Measurements from ENCODE around the gene ZSCAN22. TPM values are rescaled to one million over a fixed set of nuclear protein-coding genes. Genes with fewer than 3 reads are reported as not detected.
"Not testable (repeated sequence)": the region's sequence is repeated elsewhere in the genome, so short reads cannot be mapped to it uniquely, and the experiment has no call there.

ZSCAN22 gene
- total and polyA plus RNA-seq, 4 donors, result 2.3 to 3.4 (median 3.2) TPM

- peaks cover 41% of the 10 kb centered on the region for H3K36me3 ChIP-seq (ENCODE audit: control insufficient read depth, insufficient read depth, low read length)
- WGBS (ENCODE audit: insufficient coverage), result 42% methylated on average over 106 of the region's 106 CpGs
- H3K4me3 ChIP-seq (ENCODE audit: low read depth, low read length), result no peak overlapping the region
- H3K27ac ChIP-seq (ENCODE audit: low read depth, low read length), result no peak overlapping the region
- H3K9me3 ChIP-seq (ENCODE audit: control insufficient read depth, insufficient read depth, low read length), result no peaks in the 10 kb centered on the region
- peak in 1 of 6 donors; percentile 61 for DNase-seq (ENCODE audit: low read depth in 4 of 6, low spot score in 6 of 6)
- no peaks in the 10 kb centered on the region for H3K27me3 ChIP-seq (ENCODE audit: control insufficient read depth, insufficient read depth, low read length)
- peaks cover 5% of the 10 kb centered on the region for H3K4me1 ChIP-seq (ENCODE audit: control insufficient read depth, insufficient read depth, low read length)
Observed at GRCh38 chr19:58367698-58368454, 41.1 kb downstream of the ZSCAN22 start.

GRCh38 chr19:58368561-58369360 lies 42.0 kb downstream of the ZSCAN22 start:
- Histone ChIP-seq H3K36me3 (ENCODE audit: control insufficient read depth, insufficient read depth, low read length) (peaks cover 41% of the 10 kb centered on the region), H3K9me3 (ENCODE audit: control insufficient read depth, insufficient read depth, low read length) (no peaks in the 10 kb centered on the region), H3K27me3 (ENCODE audit: control insufficient read depth, insufficient read depth, low read length) (no peaks in the 10 kb centered on the region), H3K4me1 (ENCODE audit: control insufficient read depth, insufficient read depth, low read length) (no peaks in the 10 kb centered on the region), H3K27ac (ENCODE audit: low read depth, low read length) (no peak overlapping the region), H3K4me3 (ENCODE audit: low read depth, low read length) (no peak overlapping the region)
- DNase-seq (ENCODE audit: low read depth in 4 of 6, low spot score in 6 of 6), result no peak
- WGBS (ENCODE audit: insufficient coverage), result 78% methylated on average over 65 of the region's 68 CpGs

GRCh38 chr19:58372311-58373133 lies 45.7 kb downstream of the ZSCAN22 start:
- H3K9me3 ChIP-seq (ENCODE audit: control insufficient read depth, insufficient read depth, low read length), result no peaks in the 10 kb centered on the region
- H3K27ac ChIP-seq (ENCODE audit: low read depth, low read length), result no peak overlapping the region
- no peak for DNase-seq (ENCODE audit: low read depth in 4 of 6, low spot score in 6 of 6)
- H3K36me3 ChIP-seq (ENCODE audit: control insufficient read depth, insufficient read depth, low read length), result peaks cover 21% of the 10 kb centered on the region
- no peak overlapping the region for H3K4me3 ChIP-seq (ENCODE audit: low read depth, low read length)
- H3K27me3 ChIP-seq (ENCODE audit: control insufficient read depth, insufficient read depth, low read length), result no peaks in the 10 kb centered on the region
- H3K4me1 ChIP-seq (ENCODE audit: control insufficient read depth, insufficient read depth, low read length), result no peaks in the 10 kb centered on the region
- 74% methylated on average over 15 of the region's 15 CpGs for WGBS (ENCODE audit: insufficient coverage)

- H3K36me3 ChIP-seq (ENCODE audit: control insufficient read depth, insufficient read depth, low read length), result peaks cover 5% of the 10 kb centered on the region
- no peak overlapping the region for H3K27ac ChIP-seq (ENCODE audit: low read depth, low read length)
- no peaks in the 10 kb centered on the region for H3K27me3 ChIP-seq (ENCODE audit: control insufficient read depth, insufficient read depth, low read length)
- no CpG with 5 or more reads among the region's 4 CpGs for WGBS (ENCODE audit: insufficient coverage)
- no peaks in the 10 kb centered on the region for H3K9me3 ChIP-seq (ENCODE audit: control insufficient read depth, insufficient read depth, low read length)
- no peak overlapping the region for H3K4me3 ChIP-seq (ENCODE audit: low read depth, low read length)
- peaks cover 2% of the 10 kb centered on the region for H3K4me1 ChIP-seq (ENCODE audit: control insufficient read depth, insufficient read depth, low read length)
- no peak for DNase-seq (ENCODE audit: low read depth in 4 of 6, low spot score in 6 of 6)
Observed at GRCh38 chr19:58374200-58374599, 47.4 kb downstream of the ZSCAN22 start.

GRCh38 chr19:58376724-58377123 lies 49.9 kb downstream of the ZSCAN22 start:
- not testable (repeated sequence) for H3K9me3 ChIP-seq (ENCODE audit: control insufficient read depth, insufficient read depth, low read length); H3K4me3 ChIP-seq (ENCODE audit: low read depth, low read length); DNase-seq (ENCODE audit: low read depth in 4 of 6, low spot score in 6 of 6); H3K36me3 ChIP-seq (ENCODE audit: control insufficient read depth, insufficient read depth, low read length); H3K27ac ChIP-seq (ENCODE audit: low read depth, low read length); H3K27me3 ChIP-seq (ENCODE audit: control insufficient read depth, insufficient read depth, low read length)
- peaks cover 22% of the 10 kb centered on the region for H3K4me1 ChIP-seq (ENCODE audit: control insufficient read depth, insufficient read depth, low read length)
- WGBS (ENCODE audit: insufficient coverage), result 92% methylated on average over 5 of the region's 7 CpGs

GRCh38 chr19:58379246-58379645 lies 52.5 kb downstream of the ZSCAN22 start:
- peaks cover 24% of the 10 kb centered on the region for H3K4me1 ChIP-seq (ENCODE audit: control insufficient read depth, insufficient read depth, low read length)
- H3K27me3 ChIP-seq (ENCODE audit: control insufficient read depth, insufficient read depth, low read length), result no peaks in the 10 kb centered on the region
- no peak for DNase-seq (ENCODE audit: low read depth in 4 of 6, low spot score in 6 of 6)
- H3K4me3 ChIP-seq (ENCODE audit: low read depth, low read length), result no peak overlapping the region
- WGBS (ENCODE audit: insufficient coverage), result 83% methylated on average over 5 of the region's 6 CpGs
- no peaks in the 10 kb centered on the region for H3K9me3 ChIP-seq (ENCODE audit: control insufficient read depth, insufficient read depth, low read length)
- no peaks in the 10 kb centered on the region for H3K36me3 ChIP-seq (ENCODE audit: control insufficient read depth, insufficient read depth, low read length)
- no peak overlapping the region for H3K27ac ChIP-seq (ENCODE audit: low read depth, low read length)

GRCh38 chr19:58380037-58380661 lies 53.4 kb downstream of the ZSCAN22 start:
- Histone ChIP-seq H3K9me3 (ENCODE audit: control insufficient read depth, insufficient read depth, low read length) (no peaks in the 10 kb centered on the region), H3K4me3 (ENCODE audit: low read depth, low read length) (peak overlapping the region; percentile 64), H3K4me1 (ENCODE audit: control insufficient read depth, insufficient read depth, low read length) (peaks cover 25% of the 10 kb centered on the region), H3K27me3 (ENCODE audit: control insufficient read depth, insufficient read depth, low read length) (no peaks in the 10 kb centered on the region), H3K27ac (ENCODE audit: low read depth, low read length) (peak overlapping the region; percentile 88), H3K36me3 (ENCODE audit: control insufficient read depth, insufficient read depth, low read length) (peaks cover 4% of the 10 kb centered on the region)
- no peak for DNase-seq (ENCODE audit: low read depth in 4 of 6, low spot score in 6 of 6)
- WGBS (ENCODE audit: insufficient coverage), result 8% methylated on average over 24 of the region's 24 CpGs

- DNase-seq (ENCODE audit: low read depth in 4 of 6, low spot score in 6 of 6), result peak; percentile 93 to 100 (median 98)
- WGBS (ENCODE audit: insufficient coverage), result under 1% methylated on average over 78 of the region's 83 CpGs
- H3K4me3 ChIP-seq (ENCODE audit: low read depth, low read length), result peak within 1 kb of the TSS; percentile 64
- H3K36me3 ChIP-seq (ENCODE audit: control insufficient read depth, insufficient read depth, low read length), result peaks cover 4% of the 10 kb centered on the region
- H3K27ac ChIP-seq (ENCODE audit: low read depth, low read length), result peak within 1 kb of the TSS; percentile 88
- H3K27me3 ChIP-seq (ENCODE audit: control insufficient read depth, insufficient read depth, low read length), result no peaks in the 10 kb centered on the region
- no peaks in the 10 kb centered on the region for H3K9me3 ChIP-seq (ENCODE audit: control insufficient read depth, insufficient read depth, low read length)
- peaks cover 32% of the 10 kb centered on the region for H3K4me1 ChIP-seq (ENCODE audit: control insufficient read depth, insufficient read depth, low read length)
Observed at GRCh38 chr19:58380662-58381459, 54.1 kb downstream of the ZSCAN22 start, which contains the start of gene ZNF837. Gene ZNF837, minus strand, starts transcription at chr19:58381030. Its CDS starts 11,698 bp downstream, at chr19:58369332.
